ENCODE results near the gene INSIG2. TPM values are rescaled to one million over a fixed set of nuclear protein-coding genes. Genes with fewer than 3 reads are reported as not detected.

Gene INSIG2
- total RNA-seq, 1 donor from 2014 or later: 17.1 TPM

DNA sequence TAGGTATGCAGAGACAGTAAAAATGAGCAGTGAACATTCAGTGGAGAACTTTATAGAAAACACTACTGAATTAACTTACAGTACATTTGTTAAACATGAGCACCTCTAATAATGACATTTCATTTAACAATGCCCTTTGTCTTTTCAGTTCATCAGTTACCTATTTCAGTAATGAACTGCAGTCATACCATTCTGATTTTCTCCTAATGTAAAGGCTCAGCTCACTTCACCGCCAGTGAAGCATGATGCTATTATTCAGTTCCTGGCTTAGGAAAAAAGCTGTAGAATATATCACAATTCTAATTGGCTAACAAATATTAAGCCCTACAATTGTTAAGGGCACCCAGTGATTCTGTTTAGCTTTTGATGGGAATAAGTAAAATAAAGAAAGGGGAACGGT is 37.3 kb upstream of the INSIG2 start:
- DNase-seq (ENCODE audit: low read depth): no peak
- Histone ChIP-seq H3K27me3 (ENCODE audit: control insufficient read depth, insufficient read depth, low read length) (no peaks in the 10 kb centered on the region), H3K4me3 (ENCODE audit: low read depth, low read length) (no peak overlapping the region), H3K36me3 (ENCODE audit: control insufficient read depth, insufficient read depth, low read length) (no peaks in the 10 kb centered on the region)
- TF ChIP-seq, protein P1, sequence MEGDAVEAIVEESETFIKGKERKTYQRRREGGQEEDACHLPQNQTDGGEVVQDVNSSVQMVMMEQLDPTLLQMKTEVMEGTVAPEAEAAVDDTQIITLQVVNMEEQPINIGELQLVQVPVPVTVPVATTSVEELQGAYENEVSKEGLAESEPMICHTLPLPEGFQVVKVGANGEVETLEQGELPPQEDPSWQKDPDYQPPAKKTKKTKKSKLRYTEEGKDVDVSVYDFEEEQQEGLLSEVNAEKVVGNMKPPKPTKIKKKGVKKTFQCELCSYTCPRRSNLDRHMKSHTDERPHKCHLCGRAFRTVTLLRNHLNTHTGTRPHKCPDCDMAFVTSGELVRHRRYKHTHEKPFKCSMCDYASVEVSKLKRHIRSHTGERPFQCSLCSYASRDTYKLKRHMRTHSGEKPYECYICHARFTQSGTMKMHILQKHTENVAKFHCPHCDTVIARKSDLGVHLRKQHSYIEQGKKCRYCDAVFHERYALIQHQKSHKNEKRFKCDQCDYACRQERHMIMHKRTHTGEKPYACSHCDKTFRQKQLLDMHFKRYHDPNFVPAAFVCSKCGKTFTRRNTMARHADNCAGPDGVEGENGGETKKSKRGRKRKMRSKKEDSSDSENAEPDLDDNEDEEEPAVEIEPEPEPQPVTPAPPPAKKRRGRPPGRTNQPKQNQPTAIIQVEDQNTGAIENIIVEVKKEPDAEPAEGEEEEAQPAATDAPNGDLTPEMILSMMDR (IDR thresholded peaks at IDR 0.05; ENCODE audit: insufficient read depth, low read length, poor library complexity, severe bottlenecking): no peak

GRCh38 chr2:118051826-118052358 is 36.4 kb upstream of the INSIG2 start:
- H3K4me3 ChIP-seq (ENCODE audit: low read depth, low read length): no peak overlapping the region
- no peak for DNase-seq (ENCODE audit: low read depth)
- H3K36me3 ChIP-seq (ENCODE audit: control insufficient read depth, insufficient read depth, low read length): no peaks in the 10 kb centered on the region
- no peaks in the 10 kb centered on the region for H3K27me3 ChIP-seq (ENCODE audit: control insufficient read depth, insufficient read depth, low read length)
- TF ChIP-seq, protein P1 (IDR thresholded peaks at IDR 0.05; ENCODE audit: insufficient read depth, low read length, poor library complexity, severe bottlenecking): no peak

DNA sequence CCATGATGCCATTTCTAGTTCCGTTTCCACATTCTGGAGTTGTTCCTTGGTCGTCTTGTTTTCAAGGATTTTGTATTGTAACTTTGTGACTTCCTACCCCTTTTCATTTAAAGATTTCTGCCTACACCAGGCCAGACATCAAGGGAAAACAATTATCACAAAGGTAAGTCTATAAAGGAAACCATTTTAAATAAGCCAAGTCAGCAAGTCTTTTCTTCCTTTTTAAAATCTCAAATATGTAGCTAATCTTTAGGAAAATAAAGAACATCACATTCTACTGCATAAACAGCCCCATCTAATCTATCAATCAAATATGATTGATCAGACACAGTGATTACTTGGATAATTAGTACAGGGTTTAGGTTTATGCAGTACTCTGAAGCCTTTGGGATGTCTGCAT is 35.8 kb upstream of the INSIG2 start:
- no peak for DNase-seq (ENCODE audit: low read depth)
- Histone ChIP-seq H3K36me3 (ENCODE audit: control insufficient read depth, insufficient read depth, low read length) (no peaks in the 10 kb centered on the region), H3K4me3 (ENCODE audit: low read depth, low read length) (no peak overlapping the region), H3K27me3 (ENCODE audit: control insufficient read depth, insufficient read depth, low read length) (no peaks in the 10 kb centered on the region)
- TF ChIP-seq, protein P1 (IDR thresholded peaks at IDR 0.05; ENCODE audit: insufficient read depth, low read length, poor library complexity, severe bottlenecking): no peak

DNA sequence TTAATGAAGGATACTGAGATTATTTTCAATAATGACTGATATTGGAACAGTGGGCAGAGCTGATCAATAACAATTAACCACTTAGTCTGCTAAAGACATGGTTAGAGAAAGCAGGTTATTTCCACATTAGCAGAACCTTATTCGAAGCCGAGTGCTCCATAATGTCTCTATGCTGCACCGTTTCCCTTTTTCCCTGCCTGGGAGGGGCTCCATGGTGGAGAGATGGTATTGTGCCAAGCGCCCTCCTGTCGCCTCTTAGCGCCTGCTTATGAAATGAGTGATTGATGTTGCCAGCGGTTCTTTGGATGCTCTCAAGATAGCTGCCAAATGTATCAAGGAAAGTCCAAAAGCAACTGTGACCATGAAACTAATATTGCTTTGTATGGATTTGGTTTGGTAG is 34.6 kb upstream of the INSIG2 start:
- H3K4me3 ChIP-seq (ENCODE audit: low read depth, low read length): no peak overlapping the region
- TF ChIP-seq, protein P1 (IDR thresholded peaks at IDR 0.05; ENCODE audit: insufficient read depth, low read length, poor library complexity, severe bottlenecking): no peak
- H3K36me3 ChIP-seq (ENCODE audit: control insufficient read depth, insufficient read depth, low read length): no peaks in the 10 kb centered on the region
- no peaks in the 10 kb centered on the region for H3K27me3 ChIP-seq (ENCODE audit: control insufficient read depth, insufficient read depth, low read length)
- no peak for DNase-seq (ENCODE audit: low read depth)

DNA sequence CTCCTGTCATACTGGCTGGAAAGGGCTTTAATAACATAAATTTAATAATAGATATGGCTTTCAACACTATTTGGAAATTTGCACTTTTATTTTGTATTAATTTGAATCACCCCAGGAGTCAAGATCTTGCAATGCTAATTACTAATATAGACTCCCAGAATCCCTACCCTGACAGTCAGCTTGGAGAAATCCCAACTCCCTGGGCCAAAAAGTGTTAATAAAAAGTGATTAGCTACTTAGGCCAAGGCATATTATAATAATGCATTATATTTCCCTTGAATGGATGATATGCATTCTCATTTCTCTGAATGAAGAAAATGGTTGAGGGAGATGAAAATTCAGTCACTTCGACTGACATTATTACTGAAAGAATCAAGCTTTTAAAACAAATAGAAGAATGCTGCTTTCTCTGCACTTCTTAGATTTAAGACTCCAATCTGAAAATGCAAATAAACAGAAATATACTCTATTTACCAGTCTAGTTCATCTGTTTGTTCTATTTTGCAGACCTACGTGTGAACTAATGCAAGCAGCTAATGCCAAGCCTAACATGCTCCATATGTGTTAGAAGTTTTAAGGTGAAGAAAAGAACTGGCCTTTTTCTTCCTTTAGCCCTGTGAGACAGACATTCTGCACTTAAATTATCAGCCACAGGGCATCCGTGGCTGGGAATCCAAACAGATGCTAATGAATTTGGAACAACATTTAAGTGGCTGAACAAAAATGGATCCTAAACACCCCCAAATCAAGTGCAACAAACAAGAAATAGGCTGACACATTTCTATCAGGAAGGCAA is 33.9 kb upstream of the INSIG2 start:
- Histone ChIP-seq H3K27me3 (ENCODE audit: control insufficient read depth, insufficient read depth, low read length) (no peaks in the 10 kb centered on the region), H3K36me3 (ENCODE audit: control insufficient read depth, insufficient read depth, low read length) (no peaks in the 10 kb centered on the region), H3K4me3 (ENCODE audit: low read depth, low read length) (no peak overlapping the region)
- no peak for DNase-seq (ENCODE audit: low read depth)
- TF ChIP-seq, protein P1 (IDR thresholded peaks at IDR 0.05; ENCODE audit: insufficient read depth, low read length, poor library complexity, severe bottlenecking): no peak

Data from kidney epithelial cell (primary cell).